Measurements from ENCODE around the gene CACNA2D2.

CACNA2D2 gene

DNA sequence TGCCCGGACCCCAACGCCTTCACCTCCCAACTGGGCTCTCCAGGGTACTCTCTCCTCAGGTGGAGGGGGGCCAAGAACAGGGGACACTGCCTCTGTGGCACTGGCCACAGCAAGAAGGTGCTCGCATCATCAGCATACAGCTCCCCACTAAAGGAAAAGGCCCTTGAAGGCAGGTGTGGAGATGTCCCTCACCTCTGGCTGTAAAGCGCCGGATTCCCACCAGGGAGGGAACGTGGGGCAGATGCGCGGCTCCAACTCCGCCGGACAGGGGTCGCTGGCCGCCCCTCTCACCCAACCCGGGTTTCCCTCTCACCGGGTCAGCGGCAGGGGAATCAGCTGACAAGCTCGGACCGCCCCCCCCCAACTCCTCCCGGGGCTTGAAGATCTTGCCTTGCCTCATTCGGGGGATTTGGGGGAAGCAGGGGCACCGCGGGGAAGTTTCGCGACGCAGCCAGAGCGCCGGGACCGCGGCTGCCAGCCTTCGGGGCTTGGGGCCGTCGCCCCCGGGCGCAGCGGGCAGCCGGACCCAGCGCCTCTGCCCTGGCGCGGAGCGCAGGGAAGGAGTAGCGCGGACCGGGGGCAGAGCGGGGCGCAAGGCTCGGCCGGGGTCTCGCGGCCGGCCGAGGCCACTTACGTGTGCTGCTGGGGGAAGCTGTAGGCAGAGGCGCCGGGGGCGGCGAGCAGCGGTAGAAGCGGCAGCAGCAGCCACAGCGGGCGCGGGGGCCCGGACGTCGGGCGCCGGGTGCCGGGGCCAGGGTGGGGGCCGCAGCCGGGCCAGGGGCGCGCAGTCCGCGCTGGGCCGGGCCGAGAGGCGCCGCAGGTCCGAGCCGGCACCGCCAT, 630 bp downstream of the CACNA2D2 start:
- DNase-seq (ENCODE audit: low read depth in 1 of 2, low spot score in 1 of 2), result no peak

DNA sequence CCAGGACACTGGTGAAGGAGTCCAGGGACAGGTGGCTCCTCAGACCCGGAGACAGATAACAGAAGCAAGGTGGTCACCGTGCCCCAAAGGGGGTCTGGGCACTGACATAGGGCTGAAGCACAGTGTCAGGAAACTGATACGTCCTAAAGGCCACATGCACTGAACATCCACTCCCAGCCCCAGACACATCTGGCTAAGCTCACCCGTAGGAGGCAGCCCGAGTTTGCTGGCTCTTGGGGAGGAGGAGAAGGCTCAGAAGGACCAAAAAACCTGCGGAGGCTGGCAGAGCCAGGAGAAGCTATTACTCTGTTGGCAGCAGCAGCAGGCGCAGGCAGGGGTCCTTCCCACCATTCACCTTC, 1.2 kb downstream of the CACNA2D2 start:
- no peak for DNase-seq (ENCODE audit: low read depth in 1 of 2, low spot score in 1 of 2)

DNA sequence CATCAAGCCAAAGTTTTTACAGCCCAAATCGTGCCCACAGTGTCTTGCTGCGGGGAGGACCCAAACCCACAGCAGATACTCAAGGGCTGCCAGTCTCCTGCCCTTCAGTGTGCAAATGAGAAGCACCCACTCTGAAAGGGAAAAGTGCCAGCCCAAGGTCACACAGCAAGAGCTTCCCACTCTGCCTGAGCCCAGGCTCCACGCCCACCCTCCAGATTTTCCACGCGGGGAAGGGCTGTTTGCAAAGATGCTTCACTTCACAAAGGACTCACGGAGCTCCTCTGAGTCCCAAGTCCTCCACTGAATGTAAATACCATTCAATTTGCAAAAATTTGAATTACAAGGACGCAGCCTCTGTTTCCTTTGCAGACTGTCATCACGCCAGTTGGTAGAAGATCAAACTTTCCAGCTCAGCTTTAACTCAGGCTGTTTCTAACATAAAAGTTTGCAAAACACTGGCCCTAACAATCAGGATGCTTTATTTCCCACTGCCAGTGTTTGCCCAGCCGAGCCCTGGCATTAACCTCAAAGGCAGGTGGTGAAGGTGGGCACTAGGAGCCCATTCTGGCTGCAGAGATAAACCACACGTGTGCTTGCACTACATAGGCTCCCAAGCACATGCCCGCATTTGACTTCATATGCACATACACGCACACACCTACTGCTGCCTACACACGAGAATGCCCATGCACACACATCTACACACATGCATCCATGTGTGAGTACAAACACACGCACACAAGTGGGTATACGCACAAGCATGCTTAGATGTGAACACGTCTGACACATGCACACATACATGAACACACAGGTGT, 7.6 kb downstream of the CACNA2D2 start:
- no peak for DNase-seq (ENCODE audit: low read depth in 1 of 2, low spot score in 1 of 2)

DNA sequence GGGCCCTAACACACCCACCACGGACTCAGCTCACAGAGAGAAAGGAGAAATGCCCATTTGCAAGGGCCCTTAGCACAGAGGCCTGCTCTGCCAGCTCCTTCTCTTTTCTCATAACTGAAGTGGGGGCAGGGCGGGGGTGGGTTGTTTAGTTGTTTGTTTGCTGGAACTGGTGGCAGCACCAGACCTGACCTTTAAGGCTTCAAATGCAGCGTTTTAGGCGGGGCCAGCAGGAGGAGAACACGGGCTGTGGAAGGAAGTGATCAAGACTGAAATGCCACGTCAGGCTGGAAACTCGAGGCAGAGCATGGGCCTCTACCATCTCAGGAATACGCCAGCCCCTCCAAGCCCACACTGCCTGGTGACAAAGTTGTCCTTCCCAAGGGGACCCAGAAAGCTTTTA, 9.3 kb downstream of the CACNA2D2 start:
- no peak for DNase-seq (ENCODE audit: low read depth in 1 of 2, low spot score in 1 of 2)

DNA sequence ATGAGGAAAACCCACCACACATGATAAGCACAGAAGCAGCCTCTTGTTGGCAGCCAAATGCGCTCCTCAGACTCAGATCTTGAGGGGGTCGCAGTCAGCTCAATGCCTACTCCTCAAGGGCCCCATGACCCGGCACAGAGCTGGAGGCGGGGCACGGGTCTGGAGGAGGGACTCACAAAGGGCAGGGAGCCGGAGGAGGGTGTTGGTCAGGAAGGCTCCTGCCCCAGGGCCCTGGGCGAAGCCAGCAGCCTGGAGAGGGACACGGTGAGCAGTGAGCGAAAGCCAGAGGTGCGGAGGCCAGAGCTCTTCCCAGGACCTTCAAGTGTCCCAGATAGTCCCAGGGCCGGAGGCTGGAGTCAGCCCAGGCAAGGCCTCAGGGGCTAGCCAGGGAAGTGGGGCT, 9.8 kb downstream of the CACNA2D2 start:
- no peak for DNase-seq (ENCODE audit: low read depth in 1 of 2, low spot score in 1 of 2)

DNA sequence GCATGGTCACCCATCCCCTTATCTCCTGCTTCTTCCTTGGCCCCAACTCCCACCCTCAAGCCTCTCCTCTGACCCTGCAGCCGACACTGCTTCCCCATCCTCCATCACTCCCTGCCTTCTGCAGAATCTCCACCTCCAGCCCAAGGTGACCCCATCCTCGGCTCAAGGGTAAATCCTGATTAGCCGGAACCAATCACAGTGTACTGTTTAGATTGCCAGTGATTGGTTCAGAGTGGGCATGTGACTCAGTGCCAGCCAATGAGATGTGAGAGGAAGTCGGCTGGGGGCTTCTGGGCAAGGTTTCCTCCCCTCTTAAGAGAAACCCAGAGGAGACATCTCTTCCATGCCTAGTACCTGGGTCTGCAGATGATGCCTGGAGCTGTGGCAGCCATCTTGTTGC, 10.3 kb downstream of the CACNA2D2 start:
- DNase-seq (ENCODE audit: low read depth in 1 of 2, low spot score in 1 of 2), result no peak

DNA sequence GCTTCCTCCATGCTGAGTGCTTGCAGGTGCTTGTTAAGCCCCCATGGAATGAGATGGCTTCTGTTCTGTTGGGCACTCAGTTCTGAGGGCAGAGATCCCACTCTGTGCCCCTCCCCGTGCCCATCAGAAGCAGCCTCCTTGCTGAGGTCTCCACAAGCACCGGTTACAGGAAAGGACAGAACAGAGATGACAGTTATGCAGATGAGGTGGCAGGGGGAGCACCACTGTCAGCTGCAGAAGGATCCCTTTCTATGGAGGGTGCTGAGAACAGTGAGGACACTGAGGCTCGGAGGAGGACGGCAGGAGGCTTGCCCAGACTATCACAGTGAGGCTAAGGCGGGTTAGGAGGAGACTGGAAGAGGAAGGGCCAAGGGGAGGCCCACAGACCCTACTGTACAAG, 12.4 kb downstream of the CACNA2D2 start:
- no peak for DNase-seq (ENCODE audit: low read depth in 1 of 2, low spot score in 1 of 2)

DNA sequence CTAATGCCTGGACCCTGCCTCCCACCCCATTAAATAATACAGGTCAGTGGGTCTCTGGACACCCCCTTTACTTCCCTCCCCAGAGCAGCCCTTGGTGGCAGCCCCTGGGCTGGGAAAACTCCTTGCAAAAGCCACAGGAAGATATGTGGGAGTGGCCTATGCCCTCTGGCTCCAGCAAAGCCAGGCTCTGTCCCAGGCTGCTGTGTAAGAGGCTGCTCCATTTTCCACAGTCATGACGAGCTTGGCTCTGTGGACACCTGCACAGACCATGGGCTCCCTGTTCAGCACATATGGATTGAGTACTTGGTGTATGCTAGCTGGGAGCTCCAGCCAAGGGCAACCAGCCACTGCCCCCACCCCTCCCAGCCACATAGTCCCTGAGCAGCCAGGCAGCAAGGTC, 13.0 kb downstream of the CACNA2D2 start:
- DNase-seq (ENCODE audit: low read depth in 1 of 2, low spot score in 1 of 2), result no peak

DNA sequence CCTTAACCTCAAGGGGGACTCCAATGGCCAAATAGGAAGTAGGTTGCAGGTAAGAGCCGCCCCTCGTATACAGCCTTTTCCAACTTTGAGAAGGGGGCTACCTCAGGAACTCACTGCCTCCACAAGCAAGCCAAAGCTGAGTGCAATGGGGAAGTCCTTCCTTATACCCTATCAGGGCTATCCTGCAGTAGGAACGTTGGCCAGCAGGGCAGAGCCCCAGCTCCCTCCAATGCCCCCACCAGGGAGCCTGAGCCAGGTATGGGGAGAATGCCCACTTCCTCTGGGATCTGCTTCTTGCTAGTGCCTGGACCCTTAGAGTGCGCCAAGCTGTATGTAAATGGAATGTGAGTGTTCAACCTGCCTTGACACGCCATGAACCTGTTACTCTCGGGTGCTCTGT, 16.3 kb downstream of the CACNA2D2 start:
- DNase-seq (ENCODE audit: low read depth in 1 of 2, low spot score in 1 of 2), result no peak

DNA sequence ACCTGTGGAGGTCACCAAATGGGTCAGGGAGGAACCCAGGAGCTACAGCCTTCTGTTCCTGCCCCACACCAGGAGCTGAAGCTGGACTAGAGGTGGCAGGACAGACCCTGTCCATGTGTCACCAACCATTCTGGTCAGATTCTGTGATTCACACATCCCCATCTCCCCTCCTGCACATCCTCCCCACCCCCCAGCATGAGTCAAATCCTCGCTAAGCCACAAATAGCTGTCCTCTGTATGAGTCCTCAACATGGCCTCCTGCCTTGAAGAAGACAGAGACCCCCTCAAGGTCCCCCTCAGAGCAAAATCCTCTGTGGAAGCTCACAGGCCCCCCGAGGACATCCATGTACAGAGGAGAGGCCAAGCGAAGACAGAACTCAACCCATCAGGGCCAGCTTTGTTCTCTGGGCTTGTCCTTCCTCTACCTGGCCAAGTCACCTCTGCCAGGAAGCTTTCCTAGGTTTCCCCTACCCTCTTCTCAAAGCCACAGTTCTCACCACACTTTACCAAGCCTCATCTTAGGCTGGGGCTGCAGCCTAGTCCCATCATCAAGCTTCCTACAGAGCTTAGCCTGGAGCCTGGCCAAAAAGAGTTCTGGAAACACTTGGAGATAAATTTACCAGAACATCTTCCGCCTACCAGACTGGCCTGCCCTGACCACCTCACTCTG, 17.1 kb downstream of the CACNA2D2 start:
- DNase-seq (ENCODE audit: low read depth in 1 of 2, low spot score in 1 of 2), result no peak

DNA sequence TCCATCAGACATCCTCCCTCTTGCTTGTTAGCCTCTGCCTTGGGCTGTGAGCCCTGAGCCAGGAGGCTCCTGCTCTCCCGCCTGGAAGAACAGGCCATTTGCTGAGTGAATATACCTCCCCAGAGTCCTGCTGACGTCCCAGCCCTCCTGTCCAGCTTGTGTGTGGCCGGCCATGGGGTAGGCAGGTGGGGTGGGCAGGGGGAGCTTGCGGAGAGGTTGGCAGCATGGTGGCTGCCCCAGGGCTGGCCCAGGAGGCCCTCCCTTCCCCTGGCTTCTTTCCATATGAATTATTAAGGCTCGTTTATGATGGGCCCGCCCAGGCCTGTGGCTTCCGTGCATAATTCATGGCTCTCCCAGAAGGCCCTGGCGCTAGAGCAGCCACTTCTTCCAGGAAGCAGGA, 18.7 kb downstream of the CACNA2D2 start:
- DNase-seq (ENCODE audit: low read depth in 1 of 2, low spot score in 1 of 2), result no peak

DNA sequence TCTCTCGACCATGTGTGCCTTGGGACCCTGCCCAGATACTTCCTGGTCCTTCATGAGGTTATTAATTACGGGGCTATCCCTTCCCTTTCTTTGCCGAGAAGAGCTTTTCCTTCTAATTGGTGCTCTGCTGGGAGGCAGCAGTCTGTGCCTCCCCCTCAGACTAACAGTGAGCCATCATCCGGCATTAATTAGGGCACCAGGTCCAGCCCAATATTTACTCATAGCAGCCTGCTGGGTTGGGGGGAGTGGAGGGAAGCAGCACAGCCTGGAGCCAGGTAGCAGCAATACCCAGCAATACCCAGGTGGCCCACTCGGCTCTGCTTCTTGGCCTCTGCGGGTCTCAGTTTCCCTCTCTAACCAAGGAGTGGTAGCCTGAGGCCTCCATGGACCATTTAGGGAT, 20.1 kb downstream of the CACNA2D2 start:
- no peak for DNase-seq (ENCODE audit: low read depth in 1 of 2, low spot score in 1 of 2)

DNA sequence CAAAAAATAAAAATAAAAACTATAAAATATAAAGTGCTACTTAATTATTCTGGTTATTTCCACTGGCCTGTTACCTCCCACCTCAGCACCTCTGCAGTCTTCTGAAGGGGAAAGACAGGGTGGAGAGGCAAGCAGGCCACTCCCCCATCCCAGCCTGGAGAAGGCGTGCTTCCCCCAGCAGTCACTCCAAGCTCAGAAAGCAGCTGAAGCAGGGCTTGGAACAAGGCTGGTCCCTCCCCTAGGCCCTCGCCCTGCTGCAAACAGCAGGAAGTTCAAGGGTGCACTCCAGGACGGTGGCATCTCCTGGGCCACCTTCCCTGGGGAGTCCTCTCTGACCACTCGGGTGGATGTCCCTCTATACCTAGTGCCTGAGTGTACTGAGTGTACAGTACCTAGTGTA, 21.4 kb downstream of the CACNA2D2 start:
- DNase-seq (ENCODE audit: low read depth in 1 of 2, low spot score in 1 of 2), result no peak

DNA sequence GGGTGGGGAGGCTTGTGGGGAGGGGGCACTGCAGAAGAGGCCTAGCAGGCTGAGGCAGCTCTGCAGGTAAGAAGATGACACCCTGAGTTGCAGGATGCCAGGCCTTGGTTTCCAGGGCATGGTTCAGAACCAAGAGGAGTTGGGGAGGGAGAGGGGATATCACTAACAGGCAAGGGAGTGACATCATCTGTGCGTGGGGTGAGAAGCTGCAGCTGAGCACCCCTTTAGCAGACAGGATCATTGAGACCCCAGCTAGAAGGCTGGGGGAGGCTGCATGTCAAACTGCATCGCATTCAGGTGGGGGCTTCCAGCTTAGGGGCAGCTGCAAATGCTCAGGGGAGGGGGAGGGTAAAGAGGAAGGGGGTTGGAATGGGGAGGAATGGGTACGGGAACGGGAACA, 23.0 kb downstream of the CACNA2D2 start:
- no peak for DNase-seq (ENCODE audit: low read depth in 1 of 2, low spot score in 1 of 2)

DNA sequence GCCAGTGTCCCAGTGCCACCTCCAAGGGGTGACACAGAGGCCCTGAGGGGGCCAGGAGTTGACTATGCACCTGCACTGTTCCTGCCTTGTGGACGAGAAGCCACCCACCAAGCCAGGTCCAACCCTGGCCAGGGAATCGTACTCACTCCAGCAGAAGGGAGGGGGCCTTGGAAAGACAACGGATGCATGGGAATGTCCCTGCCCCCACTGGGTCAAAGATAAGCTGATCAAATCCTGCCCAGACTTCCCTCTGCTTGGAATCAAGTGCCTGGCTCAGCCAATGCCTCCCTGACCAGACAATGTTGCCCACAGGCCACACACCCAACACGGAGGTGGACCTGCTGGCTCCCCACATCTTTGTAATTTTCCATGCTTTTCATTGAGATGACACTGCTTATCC, 23.9 kb downstream of the CACNA2D2 start:
- DNase-seq (ENCODE audit: low read depth in 1 of 2, low spot score in 1 of 2), result no peak

DNA sequence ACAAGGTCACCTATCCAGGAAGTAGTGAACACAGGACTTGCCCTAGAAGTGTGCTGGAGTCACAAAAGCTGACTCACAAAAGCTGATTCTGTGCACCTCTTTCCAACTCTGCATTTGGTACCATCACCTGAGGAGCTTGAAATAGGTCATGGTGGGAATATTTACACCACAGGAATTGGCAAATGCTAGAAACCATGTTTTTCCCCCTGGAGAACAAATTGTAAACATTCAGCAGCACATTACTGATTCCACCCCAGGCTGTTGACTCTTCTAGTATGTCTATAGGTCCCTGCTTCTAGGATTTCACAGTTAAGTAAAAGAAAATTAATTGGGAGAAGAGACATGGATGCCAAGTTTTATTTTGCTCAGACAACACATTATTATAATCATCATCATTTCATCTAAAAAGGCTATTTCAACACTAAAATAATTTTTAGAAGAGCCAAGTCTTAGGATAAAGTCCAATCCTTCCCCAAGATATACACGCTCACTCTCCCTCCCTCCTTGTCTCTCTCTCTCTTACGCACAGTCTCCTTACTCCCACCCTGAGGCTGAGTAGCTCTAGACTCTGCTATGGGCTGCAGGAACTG, 24.7 kb downstream of the CACNA2D2 start:
- DNase-seq (ENCODE audit: low read depth in 1 of 2, low spot score in 1 of 2), result no peak

DNA sequence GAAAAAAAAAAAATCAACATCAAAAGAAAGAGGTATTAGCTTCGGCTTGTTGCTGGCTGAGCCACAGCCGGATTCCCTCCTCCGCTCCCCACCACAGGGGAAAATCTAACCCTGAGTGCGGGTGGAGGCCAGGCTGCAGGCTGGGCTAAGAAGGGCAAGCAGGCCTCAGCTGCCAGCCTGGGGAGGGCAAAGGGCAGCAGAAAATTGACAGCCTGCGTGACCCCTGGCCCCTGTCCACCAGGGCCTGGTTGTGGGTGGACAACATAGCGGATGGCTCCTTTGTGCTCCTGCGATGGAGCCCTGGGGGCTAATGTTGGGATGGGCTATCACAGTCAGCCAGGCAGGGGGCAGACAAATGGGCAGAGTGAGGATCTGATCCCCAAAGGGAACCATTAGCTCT, 25.4 kb downstream of the CACNA2D2 start:
- no peak for DNase-seq (ENCODE audit: low read depth in 1 of 2, low spot score in 1 of 2)

DNA sequence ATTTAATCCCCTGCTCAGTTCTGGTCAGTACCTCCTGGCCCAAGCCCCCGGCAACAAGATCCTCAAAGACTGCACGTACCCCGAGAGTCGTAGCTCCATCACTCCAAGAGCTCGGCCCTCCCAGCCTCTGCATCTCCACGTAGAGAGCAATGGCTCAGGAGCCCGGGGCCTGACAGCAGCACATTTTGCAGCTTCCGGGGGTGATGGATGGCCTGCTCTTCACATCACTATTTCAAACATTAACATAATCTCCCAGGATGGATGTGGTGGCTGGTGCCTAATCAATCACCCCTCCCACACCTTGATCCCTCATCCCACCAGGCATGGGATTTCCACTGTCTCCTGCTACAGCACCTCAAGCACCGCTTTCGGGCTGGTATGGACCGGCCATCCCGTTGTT, 28.1 kb downstream of the CACNA2D2 start:
- no peak for DNase-seq (ENCODE audit: low read depth in 1 of 2, low spot score in 1 of 2)

DNA sequence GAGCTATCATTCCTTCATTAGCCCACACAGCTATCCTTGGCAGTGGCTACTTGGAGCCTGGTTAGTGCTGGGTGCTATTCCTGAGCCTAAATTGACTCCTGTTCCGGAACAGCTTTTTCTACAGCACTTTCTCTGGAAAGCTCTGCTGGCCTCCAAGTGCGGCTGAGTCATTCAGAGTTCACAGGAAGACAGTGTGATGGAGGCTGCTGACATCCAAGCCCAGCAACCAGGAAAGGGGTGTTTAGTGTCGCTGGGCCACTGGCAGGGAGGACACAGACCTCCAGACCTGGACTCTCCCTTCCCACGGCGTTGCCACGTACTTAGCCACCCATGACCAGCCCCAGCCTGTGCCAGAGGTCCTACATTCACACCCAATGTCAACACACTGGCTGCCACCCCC, 28.7 kb downstream of the CACNA2D2 start:
- DNase-seq (ENCODE audit: low read depth in 1 of 2, low spot score in 1 of 2), result no peak

DNA sequence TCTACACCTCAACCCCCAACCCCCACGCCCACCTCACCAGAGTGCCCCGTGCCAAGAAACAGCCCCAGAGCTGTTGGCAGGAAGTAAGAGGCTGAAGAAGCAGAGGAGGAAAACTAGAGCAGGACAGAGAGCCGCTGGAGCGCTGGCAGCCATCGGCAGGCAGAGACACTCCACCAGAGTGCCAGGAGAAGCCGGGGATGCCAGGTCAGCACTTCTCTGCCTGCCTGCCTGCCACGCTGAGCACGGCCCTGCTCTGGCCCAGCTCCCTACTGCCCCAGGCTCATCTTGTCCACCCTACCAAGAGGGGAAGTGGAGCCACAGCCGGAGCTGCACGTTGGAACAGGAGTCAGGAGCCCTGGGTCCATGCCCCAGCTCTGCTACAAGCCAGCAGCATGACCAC, 29.7 kb downstream of the CACNA2D2 start:
- DNase-seq (ENCODE audit: low read depth in 1 of 2, low spot score in 1 of 2), result no peak

DNA sequence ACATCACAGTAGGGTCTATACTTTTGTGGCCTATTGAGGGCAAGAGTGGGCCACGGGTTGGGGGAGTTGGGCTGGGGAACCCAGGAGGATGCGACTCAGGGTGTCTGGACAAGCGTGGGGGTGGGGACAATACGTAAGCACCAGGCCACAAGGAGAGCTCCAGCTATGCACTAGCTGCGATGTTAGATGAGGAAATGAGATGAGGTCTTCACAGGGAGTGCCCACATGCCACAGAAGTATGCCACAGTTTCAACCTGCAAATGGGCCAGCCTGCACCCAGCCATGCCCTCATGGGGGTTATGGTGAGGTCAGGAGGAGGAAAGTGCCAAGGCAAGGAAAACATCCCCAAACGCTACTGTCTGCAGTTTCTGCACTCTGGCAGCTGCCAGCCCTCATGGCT, 30.5 kb downstream of the CACNA2D2 start:
- DNase-seq (ENCODE audit: low read depth in 1 of 2, low spot score in 1 of 2), result no peak

DNA sequence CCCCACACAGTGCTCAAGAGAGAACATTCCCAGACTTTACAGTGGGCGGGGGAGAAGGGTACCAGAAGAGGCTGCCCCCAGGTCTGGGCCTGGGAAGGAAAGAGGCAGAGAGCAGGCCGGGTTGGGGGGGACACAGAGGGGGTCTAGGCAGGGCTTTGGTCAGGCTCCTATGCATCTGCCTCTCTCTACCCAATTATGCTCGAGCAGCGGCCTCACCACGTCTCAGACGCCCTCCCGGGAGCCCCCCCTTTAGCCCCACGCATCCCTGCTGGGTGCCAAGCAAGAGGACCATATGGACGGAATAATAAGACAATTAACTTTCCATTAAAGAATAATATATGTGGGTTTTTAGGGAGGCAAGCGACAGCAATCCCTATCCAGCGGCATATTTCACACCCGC, 32.8 kb downstream of the CACNA2D2 start:
- no peak for DNase-seq (ENCODE audit: low read depth in 1 of 2, low spot score in 1 of 2)

Data from stimulated activated CD4-positive, alpha-beta T cell treated with anti-CD3 and anti-CD28 coated beads, Interleukin-15, amount 100 ng/mL, for 1 hour (primary cell).